Lower leg skin (tissue), 3 donors: ENCODE results near the gene UBE2V1.

Source experiments
- POLR2A ChIP-seq, 2 donors: fragments of 450-650 bp; IDR thresholded peaks; one replicate each; pipeline ENCODE4 v1.6.1; 2016 to 2017; ENCODE audit warnings: antibody characterized with exemption in 2 of 2, mild to moderate bottlenecking in 1 of 2, moderate library complexity in 1 of 2
- TF ChIP-seq, protein P1 (sequence below), 3 donors: fragments of 450-650 bp; IDR thresholded peaks; one replicate each; pipeline ENCODE4 v1.5.1; 2016; ENCODE audit warnings: antibody characterized with exemption in 3 of 3, mild to moderate bottlenecking in 3 of 3, moderate library complexity in 2 of 3

DNA sequence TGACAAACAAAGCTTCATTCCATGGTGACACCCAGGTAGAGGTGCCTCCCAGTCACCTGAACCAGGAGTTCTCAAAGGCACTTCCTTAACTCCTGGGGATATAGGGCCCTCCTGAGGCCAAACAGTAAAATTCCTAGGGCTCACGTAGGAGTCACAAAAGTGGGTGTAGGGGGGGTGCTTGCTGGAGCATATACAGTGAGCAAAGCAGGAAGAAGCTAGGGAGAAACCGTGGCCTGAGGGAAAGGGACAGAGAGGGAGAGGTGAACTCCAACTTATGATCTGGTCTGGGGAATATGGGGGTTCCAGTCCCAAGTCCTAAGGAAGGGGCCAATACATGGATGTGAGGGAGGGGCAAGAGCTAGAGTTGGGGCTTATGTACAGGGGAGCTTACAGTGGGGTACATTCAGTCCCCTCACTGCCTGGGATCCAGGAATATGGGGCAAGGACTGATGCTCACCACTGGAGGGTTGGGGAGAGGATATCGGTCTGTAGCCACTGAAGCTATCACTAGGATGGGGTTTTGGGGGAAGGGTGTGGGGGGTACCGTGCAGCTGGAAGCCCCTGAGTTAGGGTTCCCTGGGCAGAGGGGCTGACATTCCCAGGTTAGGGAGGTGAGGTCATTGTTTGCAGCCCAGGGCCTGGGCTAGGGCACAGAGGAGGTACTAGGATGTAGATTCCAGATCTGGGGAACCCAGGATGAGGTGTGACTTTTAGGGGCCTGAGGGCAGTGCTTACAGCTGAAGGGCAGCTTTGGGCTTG is 39.6 kb upstream of the UBE2V1 start:
- TF ChIP-seq POLR2A (IDR thresholded peaks at IDR 0.05): no peak
- TF ChIP-seq, protein P1, sequence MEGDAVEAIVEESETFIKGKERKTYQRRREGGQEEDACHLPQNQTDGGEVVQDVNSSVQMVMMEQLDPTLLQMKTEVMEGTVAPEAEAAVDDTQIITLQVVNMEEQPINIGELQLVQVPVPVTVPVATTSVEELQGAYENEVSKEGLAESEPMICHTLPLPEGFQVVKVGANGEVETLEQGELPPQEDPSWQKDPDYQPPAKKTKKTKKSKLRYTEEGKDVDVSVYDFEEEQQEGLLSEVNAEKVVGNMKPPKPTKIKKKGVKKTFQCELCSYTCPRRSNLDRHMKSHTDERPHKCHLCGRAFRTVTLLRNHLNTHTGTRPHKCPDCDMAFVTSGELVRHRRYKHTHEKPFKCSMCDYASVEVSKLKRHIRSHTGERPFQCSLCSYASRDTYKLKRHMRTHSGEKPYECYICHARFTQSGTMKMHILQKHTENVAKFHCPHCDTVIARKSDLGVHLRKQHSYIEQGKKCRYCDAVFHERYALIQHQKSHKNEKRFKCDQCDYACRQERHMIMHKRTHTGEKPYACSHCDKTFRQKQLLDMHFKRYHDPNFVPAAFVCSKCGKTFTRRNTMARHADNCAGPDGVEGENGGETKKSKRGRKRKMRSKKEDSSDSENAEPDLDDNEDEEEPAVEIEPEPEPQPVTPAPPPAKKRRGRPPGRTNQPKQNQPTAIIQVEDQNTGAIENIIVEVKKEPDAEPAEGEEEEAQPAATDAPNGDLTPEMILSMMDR (IDR thresholded peaks at IDR 0.05): no peak
